ENCODE results near the gene PASD1. TPM values are rescaled to one million over a fixed set of nuclear protein-coding genes. Genes with fewer than 3 reads are reported as not detected.

The PASD1 gene, protein sequence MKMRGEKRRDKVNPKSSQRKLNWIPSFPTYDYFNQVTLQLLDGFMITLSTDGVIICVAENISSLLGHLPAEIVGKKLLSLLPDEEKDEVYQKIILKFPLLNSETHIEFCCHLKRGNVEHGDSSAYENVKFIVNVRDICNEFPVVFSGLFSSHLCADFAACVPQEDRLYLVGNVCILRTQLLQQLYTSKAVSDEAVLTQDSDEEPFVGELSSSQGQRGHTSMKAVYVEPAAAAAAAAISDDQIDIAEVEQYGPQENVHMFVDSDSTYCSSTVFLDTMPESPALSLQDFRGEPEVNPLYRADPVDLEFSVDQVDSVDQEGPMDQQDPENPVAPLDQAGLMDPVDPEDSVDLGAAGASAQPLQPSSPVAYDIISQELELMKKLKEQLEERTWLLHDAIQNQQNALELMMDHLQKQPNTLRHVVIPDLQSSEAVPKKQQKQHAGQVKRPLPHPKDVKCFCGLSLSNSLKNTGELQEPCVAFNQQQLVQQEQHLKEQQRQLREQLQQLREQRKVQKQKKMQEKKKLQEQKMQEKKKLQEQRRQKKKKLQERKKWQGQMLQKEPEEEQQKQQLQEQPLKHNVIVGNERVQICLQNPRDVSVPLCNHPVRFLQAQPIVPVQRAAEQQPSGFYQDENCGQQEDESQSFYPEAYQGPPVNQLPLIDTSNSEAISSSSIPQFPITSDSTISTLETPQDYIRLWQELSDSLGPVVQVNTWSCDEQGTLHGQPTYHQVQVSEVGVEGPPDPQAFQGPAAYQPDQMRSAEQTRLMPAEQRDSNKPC
- not detected in 2 replicates for total RNA-seq

DNA sequence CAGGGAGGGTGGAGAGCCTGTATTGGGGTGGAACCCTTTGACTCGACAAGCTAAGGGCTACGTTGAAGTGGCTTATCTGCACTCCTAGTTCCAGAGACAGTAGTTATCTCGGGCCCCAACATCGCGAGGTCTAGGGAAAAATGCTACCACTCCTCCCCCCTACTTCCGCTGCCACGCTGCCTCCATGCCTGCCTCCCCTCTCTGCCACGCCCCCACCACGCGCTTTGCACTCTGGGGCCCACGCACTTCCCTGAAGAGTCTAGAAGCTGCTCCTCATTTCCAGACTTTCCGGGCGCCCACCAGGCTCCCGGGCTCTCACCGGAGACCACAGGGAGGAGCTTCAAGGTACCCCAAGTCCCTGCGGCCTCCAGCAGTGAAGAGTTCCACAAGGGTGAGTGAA, at the start of gene PASD1:
PASD1 (plus strand) TSS at position 227 of the 400 bp plus-strand sequence. CDS start 37,879 bp downstream, outside the sequence.

DNA sequence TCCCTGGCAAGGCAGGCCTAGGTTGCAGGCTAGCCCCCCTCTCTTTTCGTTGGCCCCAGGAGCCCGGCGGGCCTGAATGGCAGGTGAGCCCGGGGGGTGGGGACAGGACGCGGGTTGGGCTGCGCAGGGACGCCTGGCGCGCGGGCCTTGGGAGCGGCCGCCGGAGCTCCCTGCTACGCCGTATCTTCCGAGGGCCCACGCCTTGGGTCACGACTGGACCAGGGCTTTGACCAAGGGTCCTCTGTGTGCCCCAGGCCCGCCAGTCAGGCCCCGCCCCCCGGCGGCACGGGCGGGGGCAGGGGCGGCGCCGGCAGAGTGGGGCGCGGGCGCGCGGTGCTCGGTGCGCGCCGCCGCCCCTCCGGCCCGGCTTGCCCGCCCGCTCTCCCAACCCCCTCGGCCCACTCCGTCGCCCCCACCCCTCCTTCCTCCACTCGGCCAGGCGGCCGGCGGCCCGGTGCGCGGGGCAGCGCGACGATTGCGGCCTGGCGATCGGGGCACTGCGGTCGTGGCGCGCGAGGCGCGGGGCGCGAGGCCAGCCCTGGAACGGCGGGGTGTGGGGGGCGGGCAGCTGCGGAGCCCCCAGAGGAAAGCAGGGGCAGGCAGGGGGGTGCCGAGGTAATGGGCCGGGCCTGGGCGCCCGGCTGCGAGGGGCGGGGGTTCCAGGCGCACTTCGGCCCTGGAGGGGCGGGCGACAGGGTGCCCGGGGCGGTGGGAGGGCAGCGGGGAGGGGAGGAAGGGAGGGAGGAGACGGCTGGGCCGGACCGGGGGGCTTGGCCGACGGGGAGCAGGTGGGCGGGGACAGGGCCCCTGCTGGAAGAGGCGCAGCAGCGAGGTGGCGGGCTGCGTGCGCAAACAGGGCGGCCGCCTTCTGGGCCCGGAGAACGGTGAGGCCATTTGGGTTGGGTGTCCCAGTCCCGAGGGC, 131.4 kb downstream of the PASD1 start, which contains the start of gene PRRG3:
PRRG3 (plus strand) TSS at position 798 of the 922 bp plus-strand sequence. CDS start 3,357 bp downstream, outside the sequence.

DNA sequence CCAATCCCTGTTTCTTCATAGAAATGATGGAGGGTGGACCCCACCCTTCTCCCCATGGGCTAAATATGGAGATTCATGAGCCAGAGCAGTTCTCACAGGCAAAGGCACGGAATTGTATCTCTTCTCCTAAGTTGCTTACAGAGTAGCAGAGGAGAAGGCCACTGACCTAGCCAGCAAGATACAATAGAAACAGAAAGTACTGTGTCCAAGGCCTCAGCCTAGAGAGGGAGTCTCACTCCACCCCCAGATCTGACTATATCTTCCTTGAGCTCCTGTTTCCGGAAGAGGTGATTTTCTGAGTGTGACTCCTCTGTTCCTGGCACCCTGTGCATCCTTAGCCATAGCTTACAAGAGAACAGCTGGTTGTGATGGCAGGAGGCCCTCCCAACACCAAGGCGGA, 152.3 kb downstream of the PASD1 start, which contains the start of gene FATE1:
FATE1 (plus strand) TSS at position 284 of the 400 bp plus-strand sequence; CDS start at position 369, 85 bp downstream.

Other genes with a start within 250 kb of the PASD1 start
- 21.8 and 31.2 TPM in 2 replicates for gene VMA21, start 166.5 kb upstream of the PASD1 start, total RNA-seq
- not detected in 2 replicates for gene PRRG3, start 131.8 kb downstream of the PASD1 start, total RNA-seq
- not detected in 2 replicates for gene FATE1, start 152.4 kb downstream of the PASD1 start, total RNA-seq
- gene CNGA2, start 171.1 kb downstream of the PASD1 start, total RNA-seq, result not detected in 2 replicates

Measured in pericardium fibroblast (primary cell).